GM12892 (cell line): ENCODE measurements around the gene TMEM131.
"Not testable (repeated sequence)": the region's sequence is repeated elsewhere in the genome, so short reads cannot be mapped to it uniquely, and the experiment has no call there.

Experiments
- DNase-seq: peaks from one replicate; pipeline ENCODE4 v3.0.0; 2011; ENCODE audit not compliant: insufficient read length
- FAIRE-seq: peaks from 2 replicates; lab custom pipeline; 2011; peaks lifted over from hg19 to GRCh38; lab: Jason Lieb, UNC
- POLR2A ChIP-seq: IDR thresholded peaks from 2 replicates; pipeline ENCODE4 v1.6.1; 2011; ENCODE audit warnings: low read depth, low read length, control low read depth
- POLR2AphosphoS5 ChIP-seq: IDR thresholded peaks from 2 replicates; pipeline ENCODE4 v1.6.1; 2011; ENCODE audit warnings: low read depth, low read length, control low read depth
- TAF1 ChIP-seq: IDR thresholded peaks from 2 replicates; pipeline ENCODE4 v1.6.1; 2011; ENCODE audit warnings: low read depth, mild to moderate bottlenecking, control low read depth, low read length, borderline replicate concordance

TMEM131 gene

DNA sequence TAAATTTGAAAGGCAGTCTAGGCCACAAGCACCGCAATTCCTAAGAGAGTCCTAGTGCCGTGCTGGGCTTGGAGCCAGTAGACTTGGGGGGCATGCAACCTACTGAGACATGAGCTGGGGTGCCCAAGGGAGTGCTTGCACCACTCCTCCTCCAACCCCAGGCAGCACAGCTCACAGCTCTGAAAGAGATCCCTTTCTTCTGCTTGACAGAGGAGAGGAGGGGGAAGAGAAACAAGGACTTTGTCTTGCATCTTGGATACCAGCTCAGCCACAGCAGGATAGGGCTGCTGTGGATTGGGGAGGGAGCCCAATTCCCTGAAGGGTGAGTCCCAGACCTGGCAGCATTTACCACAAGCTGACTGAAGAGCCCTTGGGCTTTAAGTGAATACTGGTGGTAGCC, 134.6 kb downstream of the TMEM131 start:
- no peak for FAIRE-seq
- TF ChIP-seq TAF1 (no peak), POLR2A (no peak), POLR2AphosphoS5 (no peak)
- DNase-seq: no peak

DNA sequence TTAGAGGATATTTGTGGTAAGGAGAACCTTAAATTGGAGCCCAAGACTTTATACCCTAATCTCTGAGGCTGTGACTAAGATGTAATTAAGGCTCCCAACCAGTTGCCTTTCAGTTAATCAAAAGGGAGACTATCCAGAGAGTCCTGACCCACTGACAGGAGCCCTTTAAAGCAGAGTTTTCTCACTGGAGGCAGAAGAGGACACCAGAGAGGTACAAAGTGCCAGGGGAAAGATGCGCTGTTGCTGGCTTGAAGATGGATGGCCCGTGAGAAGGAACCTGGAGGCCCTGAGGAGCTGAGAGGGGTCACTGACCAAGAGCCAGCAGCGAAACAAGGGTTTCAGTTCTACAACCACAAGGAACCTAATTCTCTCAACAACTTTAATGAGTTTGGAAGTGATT, 137.3 kb downstream of the TMEM131 start:
- TF ChIP-seq POLR2AphosphoS5 (no peak), TAF1 (no peak), POLR2A (no peak)
- FAIRE-seq (no peak), DNase-seq (no peak)

GRCh38 chr2:97857553-97857952, 138.2 kb downstream of the TMEM131 start:
- no peak for FAIRE-seq
- DNase-seq: no peak
- TF ChIP-seq POLR2A (no peak), TAF1 (no peak), POLR2AphosphoS5 (no peak)

GRCh38 chr2:97853057-97853456, 142.7 kb downstream of the TMEM131 start:
- FAIRE-seq, DNase-seq: not testable (repeated sequence)

GRCh38 chr2:97851172-97851571, 144.6 kb downstream of the TMEM131 start:
- TF ChIP-seq POLR2A (no peak), TAF1 (no peak), POLR2AphosphoS5 (no peak)
- no peak for DNase-seq
- FAIRE-seq: peak; percentile 60

- FAIRE-seq (peak; percentile 46), DNase-seq (no peak)
- TF ChIP-seq POLR2AphosphoS5 (no peak), TAF1 (no peak), POLR2A (no peak)
Measured at GRCh38 chr2:97849881-97850528, 145.7 kb downstream of the TMEM131 start.

DNA sequence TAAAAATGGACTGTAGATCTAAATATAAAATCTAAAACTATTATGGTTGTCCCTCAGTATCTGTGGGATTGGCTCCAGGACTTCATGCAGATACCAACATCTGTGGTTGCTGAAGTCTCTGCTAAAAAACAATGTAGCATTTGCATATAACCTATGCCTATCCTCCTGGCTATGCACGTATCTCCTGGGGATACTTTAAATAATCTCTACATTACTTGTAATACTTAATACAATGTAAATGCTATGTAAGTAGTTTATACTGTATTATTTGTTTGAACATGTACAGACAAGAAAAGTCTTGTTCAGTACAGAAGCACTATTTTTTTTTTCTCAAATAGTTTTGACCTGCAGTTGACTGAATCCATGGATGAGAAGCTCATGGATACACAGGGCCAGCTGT, 147.4 kb downstream of the TMEM131 start:
- DNase-seq (no peak), FAIRE-seq (no peak)
- TF ChIP-seq POLR2AphosphoS5: no peak
- TF ChIP-seq TAF1: no peak
- no peak for TF ChIP-seq POLR2A

- not testable (repeated sequence) for DNase-seq, FAIRE-seq
Measured at GRCh38 chr2:97846716-97847115, 149.0 kb downstream of the TMEM131 start.

DNA sequence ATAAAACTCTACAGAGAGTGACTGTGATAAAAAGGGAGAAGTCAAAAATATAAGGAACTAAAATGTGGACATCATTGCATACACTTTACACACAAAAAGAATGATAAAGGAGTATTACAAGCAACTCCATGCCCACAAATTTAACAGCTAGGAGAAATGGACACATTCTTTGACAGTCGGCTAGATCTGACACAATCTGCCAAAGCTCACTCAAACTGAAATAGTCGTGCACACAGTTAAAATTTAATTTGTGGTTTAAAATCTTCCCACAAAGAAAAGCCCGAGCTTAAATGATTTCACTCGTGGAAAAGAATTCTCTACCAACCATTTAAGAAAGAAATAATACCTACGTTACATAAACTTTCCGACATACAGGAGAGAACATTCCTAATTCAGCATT, 149.9 kb downstream of the TMEM131 start:
- TF ChIP-seq POLR2A (no peak), POLR2AphosphoS5 (no peak), TAF1 (no peak)
- FAIRE-seq: peak; percentile 40
- DNase-seq: no peak

DNA sequence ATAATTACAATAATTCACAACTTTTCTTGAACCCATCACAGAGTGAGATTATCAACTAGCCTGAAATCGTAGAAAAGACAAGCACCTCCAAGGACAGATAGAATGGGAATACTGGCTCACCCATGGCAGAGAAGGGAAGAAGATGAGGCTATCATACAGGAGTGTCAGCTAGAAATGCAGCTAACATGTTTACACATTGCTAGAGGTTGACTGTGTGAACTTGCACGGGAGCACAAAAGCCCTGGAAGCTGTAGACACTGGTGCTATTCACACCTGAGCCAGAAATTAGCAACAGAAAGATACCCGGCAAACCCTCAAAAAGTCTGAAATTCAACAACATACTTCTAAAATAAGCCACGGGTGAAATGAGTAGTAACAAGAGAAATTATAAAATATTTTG, 150.6 kb downstream of the TMEM131 start:
- no peak for TF ChIP-seq TAF1
- TF ChIP-seq POLR2A: no peak
- no peak for TF ChIP-seq POLR2AphosphoS5
- FAIRE-seq: no peak
- DNase-seq: no peak

GRCh38 chr2:97844311-97844859, 151.4 kb downstream of the TMEM131 start:
- no peak for DNase-seq
- TF ChIP-seq TAF1 (no peak), POLR2A (no peak), POLR2AphosphoS5 (no peak)

DNA sequence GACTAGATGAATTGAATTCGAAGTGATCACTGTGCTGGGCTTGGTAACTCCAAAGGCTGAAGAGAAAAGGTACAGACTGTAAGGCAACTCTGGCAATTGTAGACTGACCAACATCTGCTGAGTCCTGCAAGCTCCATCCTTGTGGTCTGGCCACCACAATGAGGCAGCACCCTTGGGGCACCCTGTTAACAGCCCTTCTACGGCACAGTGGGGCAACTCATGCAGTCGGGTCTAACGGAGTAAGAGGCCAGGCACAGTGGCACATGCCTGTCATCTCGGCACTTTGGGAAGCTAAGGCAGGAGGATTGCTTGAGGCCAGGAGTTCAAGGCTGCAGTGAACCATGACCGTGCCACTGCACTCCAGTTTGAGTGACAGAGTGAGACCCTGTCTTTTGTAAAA, 155.6 kb downstream of the TMEM131 start:
- DNase-seq (no peak), FAIRE-seq (no peak)
- TF ChIP-seq POLR2AphosphoS5: no peak
- TF ChIP-seq POLR2A: no peak
- no peak for TF ChIP-seq TAF1

More at GRCh38 chr2:97844311-97844859, 151.4 kb downstream of the TMEM131 start:
- FAIRE-seq: peak; percentile 33

DNA sequence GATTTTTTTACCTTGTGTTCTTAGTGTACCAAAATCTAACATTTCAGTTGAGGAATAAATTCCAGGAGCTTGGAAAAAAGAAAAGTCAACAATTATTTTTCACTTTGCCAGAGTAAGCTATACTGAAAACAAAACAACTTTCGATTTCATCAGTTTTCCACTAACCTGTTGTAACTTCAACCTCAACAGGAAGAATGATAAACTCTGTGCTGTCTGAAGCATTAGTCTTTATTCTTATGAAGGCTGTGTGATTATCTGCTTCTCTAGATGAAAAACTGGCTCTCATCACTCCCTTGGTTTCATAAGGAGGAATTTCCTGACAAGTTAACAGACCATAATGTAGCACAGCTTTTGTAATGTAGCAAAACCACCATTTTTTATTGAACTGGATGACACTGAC, 161.1 kb downstream of the TMEM131 start:
- DNase-seq (no peak), FAIRE-seq (peak; percentile 80)
- TF ChIP-seq POLR2A (no peak), TAF1 (no peak), POLR2AphosphoS5 (no peak)
